HL-60 (cell line): ENCODE measurements around the gene FHDC1.
A peak's percentile ranks its signal among the peaks of the same experiment; 100 is the strongest.

Source experiments
- DNase-seq, 2 experiments: peaks; one replicate each; pipeline ENCODE4 v3.0.0-alpha.2; 2010 to 2020; ENCODE audit warnings: low read depth in 1 of 2, low spot score in 1 of 2
- H3K27ac ChIP-seq: fragments of 250-450 bp; sonication (Bioruptor Pico); replicated peaks from 2 replicates; pipeline ENCODE4 v1.5.1; 2020; ENCODE audit warnings: mild to moderate bottlenecking, moderate library complexity
- H3K27me3 ChIP-seq: fragments of 250-450 bp; sonication (Bioruptor Pico); 2 replicates; pipeline ENCODE4 v1.5.1; 2021; ENCODE audit warnings: mild to moderate bottlenecking, moderate library complexity; ENCODE audit not compliant: insufficient read depth, poor library complexity, severe bottlenecking
- H3K4me3 ChIP-seq: replicated peaks from 2 replicates; pipeline ENCODE4 v1.5.1; 2011; ENCODE audit warnings: mild to moderate bottlenecking, control low read depth, low read length; ENCODE audit not compliant: insufficient read depth
- GABPA ChIP-seq: IDR thresholded peaks from 2 replicates; pipeline ENCODE4 v1.6.1; 2012; ENCODE audit warnings: low read depth
- POLR2AphosphoS5 ChIP-seq: IDR thresholded peaks from 2 replicates; pipeline ENCODE4 v1.6.1; 2012; ENCODE audit warnings: low read depth
- SPI1 ChIP-seq: IDR thresholded peaks from 2 replicates; pipeline ENCODE4 v1.6.1; 2012; ENCODE audit warnings: low read depth, mild to moderate bottlenecking, borderline replicate concordance
- TF ChIP-seq, protein P1 (sequence below): IDR thresholded peaks from 2 replicates; pipeline ENCODE4 v1.6.1; 2012; ENCODE audit warnings: low read depth; ENCODE audit not compliant: insufficient replicate concordance
- TF ChIP-seq, protein P2 (sequence below): IDR thresholded peaks from one replicate; pipeline ENCODE4 v1.5.1; 2011; ENCODE audit warnings: low read length, control low read depth, inconsistent platforms; ENCODE audit not compliant: insufficient read depth

FHDC1 gene

GRCh38 chr4:153018684-153019083 is 82.6 kb downstream of the FHDC1 start:
- H3K27me3 ChIP-seq = no peaks in the 10 kb centered on the region
- TF ChIP-seq, protein P1, sequence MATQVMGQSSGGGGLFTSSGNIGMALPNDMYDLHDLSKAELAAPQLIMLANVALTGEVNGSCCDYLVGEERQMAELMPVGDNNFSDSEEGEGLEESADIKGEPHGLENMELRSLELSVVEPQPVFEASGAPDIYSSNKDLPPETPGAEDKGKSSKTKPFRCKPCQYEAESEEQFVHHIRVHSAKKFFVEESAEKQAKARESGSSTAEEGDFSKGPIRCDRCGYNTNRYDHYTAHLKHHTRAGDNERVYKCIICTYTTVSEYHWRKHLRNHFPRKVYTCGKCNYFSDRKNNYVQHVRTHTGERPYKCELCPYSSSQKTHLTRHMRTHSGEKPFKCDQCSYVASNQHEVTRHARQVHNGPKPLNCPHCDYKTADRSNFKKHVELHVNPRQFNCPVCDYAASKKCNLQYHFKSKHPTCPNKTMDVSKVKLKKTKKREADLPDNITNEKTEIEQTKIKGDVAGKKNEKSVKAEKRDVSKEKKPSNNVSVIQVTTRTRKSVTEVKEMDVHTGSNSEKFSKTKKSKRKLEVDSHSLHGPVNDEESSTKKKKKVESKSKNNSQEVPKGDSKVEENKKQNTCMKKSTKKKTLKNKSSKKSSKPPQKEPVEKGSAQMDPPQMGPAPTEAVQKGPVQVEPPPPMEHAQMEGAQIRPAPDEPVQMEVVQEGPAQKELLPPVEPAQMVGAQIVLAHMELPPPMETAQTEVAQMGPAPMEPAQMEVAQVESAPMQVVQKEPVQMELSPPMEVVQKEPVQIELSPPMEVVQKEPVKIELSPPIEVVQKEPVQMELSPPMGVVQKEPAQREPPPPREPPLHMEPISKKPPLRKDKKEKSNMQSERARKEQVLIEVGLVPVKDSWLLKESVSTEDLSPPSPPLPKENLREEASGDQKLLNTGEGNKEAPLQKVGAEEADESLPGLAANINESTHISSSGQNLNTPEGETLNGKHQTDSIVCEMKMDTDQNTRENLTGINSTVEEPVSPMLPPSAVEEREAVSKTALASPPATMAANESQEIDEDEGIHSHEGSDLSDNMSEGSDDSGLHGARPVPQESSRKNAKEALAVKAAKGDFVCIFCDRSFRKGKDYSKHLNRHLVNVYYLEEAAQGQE = no peak
- TF ChIP-seq, protein P2, sequence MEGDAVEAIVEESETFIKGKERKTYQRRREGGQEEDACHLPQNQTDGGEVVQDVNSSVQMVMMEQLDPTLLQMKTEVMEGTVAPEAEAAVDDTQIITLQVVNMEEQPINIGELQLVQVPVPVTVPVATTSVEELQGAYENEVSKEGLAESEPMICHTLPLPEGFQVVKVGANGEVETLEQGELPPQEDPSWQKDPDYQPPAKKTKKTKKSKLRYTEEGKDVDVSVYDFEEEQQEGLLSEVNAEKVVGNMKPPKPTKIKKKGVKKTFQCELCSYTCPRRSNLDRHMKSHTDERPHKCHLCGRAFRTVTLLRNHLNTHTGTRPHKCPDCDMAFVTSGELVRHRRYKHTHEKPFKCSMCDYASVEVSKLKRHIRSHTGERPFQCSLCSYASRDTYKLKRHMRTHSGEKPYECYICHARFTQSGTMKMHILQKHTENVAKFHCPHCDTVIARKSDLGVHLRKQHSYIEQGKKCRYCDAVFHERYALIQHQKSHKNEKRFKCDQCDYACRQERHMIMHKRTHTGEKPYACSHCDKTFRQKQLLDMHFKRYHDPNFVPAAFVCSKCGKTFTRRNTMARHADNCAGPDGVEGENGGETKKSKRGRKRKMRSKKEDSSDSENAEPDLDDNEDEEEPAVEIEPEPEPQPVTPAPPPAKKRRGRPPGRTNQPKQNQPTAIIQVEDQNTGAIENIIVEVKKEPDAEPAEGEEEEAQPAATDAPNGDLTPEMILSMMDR = no peak
- TF ChIP-seq SPI1 = no peak
- no peak for TF ChIP-seq POLR2AphosphoS5
- no peak for TF ChIP-seq GABPA
- no peak overlapping the region for H3K4me3 ChIP-seq
- no peak for DNase-seq
- H3K27ac ChIP-seq = no peak overlapping the region

DNA sequence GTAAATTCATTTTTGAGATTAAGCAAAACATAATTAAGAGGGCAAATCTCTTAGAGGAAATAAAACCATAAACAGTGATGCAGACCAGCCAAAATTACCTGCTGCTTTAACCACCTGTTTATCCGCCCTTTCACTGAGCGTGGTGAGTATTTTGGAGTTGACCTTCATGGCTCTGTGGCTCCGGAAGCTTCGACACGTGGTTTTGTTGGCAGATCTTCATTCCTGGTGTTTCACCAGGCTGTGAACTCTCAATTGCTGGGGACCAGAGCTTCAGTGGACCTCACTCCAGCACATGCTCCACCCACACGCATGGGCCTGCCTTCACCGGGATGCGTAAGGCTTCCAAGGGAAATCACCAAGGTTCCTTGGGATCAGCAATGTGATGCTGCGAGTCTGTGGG is 83.8 kb downstream of the FHDC1 start:
- Histone ChIP-seq H3K27ac (no peak overlapping the region), H3K27me3 (no peaks in the 10 kb centered on the region), H3K4me3 (no peak overlapping the region)
- TF ChIP-seq, protein P1 = no peak
- no peak for TF ChIP-seq SPI1
- no peak for TF ChIP-seq GABPA
- TF ChIP-seq, protein P2 = no peak
- no peak for TF ChIP-seq POLR2AphosphoS5
- DNase-seq = no peak

DNA sequence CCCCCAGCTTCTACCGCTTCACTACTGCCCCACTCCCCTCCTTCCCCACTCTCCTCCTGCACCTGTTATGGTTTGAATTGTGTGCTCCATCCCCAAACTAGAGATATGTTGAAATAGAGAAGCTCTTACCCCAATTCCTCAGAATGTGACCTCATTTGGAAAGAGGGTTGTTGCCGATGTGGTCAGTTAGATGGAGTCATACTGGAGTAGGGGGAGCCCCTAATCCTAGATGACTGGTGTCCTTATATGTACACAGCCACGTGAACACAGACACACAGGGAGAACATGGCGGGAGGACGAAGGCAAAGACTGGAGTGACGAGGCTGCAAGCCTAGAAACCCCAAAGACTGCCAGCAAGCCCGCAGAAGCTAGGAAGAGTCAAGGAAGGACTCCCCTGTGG is 84.3 kb downstream of the FHDC1 start:
- Histone ChIP-seq H3K27me3 (no peaks in the 10 kb centered on the region), H3K4me3 (no peak overlapping the region), H3K27ac (no peak overlapping the region)
- TF ChIP-seq, protein P1 = no peak
- TF ChIP-seq GABPA (no peak), SPI1 (no peak), POLR2AphosphoS5 (no peak)
- TF ChIP-seq, protein P2 = no peak
- DNase-seq = peak; percentile 24 to 45
